ENCODE data around the gene CRELD2.

The CRELD2 gene

DNA sequence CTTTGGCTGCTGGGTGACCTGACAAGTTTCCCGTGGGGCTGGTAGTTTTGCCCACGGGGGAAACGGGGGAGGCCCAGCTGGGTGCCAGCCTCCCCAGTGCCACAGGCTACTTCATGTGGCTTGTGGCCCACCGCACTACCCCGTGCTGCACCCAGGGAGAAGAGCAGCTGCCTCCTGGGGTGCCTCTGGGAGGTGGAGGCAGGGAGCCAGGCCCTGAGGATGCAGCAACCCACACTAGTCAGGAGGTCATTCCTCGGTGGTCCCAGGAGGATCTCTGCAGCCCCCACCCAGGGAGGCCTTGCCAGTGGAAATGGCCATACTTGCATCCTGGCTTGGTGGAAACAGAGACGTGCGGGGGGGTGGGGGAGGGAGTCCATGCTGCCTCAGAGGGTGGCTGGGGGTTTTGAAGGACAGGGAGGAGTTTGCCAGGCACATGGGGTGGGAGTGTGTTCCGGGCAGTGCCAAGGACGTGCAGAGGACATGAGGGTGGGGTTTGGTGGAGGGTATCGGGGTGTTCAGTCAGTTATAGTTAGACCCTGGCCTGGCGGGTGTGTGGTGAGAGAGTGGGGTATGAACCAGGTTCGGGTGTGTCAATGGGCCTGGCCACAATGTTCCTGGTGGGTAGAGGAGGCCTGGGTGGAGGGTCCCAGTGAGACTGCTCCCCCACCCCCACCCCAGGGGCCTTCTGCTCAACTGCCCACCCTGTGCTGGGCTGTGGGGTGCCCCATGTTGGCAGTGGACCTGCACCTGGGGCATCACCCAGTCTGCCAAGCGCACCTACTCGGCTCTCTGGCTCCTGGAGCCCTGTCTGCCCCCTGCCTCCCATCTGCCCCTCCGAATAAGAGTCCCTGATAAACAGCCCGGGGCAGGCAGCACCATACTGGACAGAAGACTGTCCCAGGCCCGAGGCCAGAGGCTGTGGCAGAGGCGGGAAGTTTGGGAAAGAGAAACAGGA, 46.0 kb downstream of the CRELD2 start:
- in situ Hi-C loops (cut with MboI; ENCODE audit: low sequenced_read_pairs), result no loop called here

DNA sequence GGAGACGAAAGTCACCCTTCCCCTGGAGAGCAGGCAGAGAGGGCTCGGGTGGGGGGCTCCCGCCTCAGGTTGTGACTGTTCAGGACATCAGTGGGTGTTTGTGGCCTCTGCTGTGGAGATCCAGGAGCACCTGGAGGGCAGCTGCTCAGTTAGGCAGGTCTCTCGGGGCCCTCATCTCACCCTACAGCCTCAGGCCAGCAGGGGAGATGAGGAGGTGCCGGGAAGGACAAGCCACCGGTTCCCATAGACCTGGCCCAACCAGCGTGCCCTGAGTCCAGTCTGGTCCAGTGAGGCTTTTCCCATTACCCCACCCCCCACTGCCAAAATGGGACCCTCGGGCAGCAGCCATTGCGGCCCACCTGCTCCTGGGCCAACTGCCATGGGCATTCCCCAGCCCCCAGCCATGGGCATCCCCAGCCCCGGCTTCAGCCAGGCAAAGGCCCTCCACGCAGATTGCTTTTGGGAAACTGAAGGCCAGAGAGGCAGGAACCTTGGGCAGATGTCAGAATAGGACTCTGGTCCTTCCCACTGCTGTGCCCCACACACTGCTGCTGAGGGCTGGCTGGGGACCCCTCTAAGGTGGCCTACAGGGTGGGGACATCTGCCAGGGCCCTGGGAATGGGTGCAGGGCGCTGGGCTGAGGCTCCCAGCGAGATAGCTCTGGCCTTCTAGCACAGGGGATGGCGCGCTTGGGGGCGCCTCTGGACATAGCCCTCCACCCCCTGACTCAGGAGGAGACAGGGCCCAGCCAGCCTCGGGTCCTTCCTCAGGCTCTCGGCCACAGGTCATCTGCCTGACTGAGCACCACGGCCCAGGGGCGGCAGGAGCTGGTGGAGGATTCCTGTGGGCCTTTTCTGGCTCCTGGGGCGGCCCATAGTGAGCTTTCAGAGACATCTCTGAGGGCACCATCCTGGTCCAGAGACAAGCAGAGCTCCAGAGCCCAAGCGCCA, 46.9 kb downstream of the CRELD2 start:
- in situ Hi-C loops (cut with MboI; ENCODE audit: low sequenced_read_pairs), result no loop called here

DNA sequence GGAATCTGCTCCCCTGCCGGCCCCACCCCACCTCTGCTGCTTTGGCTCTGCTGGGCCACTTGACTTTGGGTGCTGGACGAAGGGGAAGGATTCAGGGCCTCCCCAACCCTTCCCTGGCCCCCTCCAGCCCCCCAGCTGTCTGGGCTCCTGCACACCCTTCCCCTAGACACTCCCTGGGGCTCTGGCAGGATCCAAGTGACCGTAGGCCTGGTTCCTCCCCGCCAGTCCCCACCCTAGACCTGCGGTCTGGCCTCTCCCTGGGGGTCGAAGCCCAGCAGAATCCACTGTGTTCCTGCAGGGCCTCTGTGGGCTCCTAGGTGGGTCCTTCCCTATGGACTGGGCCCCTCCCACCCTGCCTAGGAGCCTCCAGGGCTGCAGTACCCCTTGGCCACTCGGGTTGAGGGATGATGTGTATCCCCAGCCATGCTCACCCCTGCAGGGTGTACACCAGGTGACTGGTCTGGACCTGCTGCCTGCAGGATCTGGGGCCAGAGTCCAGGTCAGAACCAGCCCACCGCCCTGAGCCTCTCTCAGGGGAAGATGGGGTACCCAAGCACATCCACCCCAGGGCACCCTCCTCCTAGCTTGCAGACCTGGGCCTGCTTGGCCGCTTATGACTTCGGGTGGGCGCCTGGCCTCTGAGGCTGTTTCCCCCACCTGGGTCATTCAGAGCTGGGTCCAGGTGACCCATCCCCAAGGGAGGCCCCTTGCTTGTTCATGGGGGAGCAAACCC, 47.8 kb downstream of the CRELD2 start:
- in situ Hi-C loops (cut with MboI; ENCODE audit: low sequenced_read_pairs), result no loop called here

DNA sequence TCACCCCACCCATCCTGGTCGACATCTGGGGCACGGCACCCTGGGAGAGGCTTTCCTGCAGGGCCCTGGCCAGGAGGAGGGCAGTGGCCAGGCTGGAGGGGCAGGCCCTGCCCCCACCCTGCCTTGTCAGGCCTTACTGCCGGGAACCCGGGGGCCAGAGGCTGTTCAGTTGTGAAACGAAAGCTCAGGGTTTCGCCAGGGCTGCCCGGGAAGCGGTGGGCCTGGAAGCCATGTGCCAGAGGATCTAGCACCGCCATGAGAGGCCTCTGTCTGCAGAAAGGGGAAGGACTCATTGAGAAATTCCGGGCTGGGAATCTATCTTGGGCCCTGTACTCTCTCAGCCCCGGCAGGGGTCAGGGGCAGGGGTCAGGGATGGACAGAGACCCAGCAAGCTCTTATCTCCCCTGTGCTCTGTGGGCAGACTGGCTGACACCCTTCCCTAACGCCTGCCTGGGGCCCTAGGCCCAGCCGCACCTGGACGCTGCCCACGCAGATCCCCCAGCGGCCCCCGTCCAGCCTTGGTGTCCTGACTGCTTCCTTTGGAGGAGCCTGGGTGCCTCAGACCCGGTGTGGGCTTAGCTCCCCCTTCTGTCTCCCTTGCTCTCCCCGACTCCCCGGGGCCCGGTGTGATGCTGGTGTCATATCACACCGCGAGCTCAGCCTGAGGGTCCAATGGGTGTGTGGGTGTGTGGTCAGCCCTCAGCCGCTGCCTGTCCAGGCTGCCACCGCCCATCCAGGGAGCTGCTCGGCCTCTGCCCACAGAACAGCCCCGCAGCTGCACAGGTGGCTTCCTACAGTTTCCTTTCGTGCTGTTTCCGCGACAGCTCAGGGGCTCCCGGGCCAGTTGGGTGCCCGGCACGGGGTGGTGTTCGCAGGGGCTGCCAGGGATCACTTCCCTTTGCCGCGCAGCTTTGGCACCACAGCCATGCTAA, 48.6 kb downstream of the CRELD2 start:
- in situ Hi-C loops (cut with MboI; ENCODE audit: low sequenced_read_pairs), result no loop called here

DNA sequence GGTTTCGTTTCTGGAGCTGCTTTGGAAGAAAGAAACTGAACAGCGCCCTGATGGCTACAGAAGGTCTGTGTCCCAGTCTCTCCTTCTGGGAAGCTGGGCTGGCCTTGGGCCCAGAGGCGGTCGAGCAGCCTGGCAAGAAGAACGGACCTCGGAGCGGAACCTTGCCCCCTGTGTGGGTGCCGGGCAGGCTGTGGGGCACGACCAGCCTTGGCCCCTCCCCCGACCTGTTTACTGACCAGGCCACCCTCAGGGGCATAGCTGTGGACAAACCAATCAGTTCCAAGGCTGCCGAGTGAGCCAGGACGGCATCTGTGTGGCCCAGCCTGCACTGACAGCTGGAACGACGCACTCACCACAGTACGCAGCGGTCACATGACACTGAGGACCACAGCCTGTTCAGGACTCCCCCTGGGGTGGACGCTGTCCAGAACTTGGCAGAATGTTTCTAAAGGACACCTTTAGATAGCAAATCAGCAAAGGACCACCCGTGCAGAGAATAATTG, 49.3 kb downstream of the CRELD2 start:
- in situ Hi-C loops (cut with MboI; ENCODE audit: low sequenced_read_pairs), result no loop called here

DNA sequence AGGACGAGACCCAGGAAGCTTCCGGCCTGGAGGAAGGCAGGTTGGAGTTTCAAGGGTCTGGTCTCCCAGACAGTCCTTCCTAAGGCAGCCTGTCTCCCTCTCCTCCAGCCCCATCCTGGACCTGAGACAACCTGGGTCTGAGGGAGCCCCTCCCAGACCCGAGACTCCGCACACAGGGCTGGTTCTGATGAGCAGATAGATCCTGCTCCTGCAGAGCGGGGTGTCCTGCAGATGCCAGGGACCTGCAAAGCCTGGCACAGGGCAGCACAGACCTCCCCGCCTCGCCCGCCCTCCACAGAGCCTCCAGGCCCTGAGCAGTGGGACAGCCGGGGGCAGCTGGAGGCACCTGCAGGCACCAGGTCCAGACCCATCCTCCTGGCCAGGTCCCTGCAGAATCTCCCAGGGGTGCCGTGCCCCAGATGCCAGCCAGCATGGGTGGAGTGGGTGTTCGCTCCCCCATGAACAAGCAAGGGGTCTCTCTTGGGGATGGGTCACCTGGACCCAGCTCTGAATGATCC, 49.9 kb downstream of the CRELD2 start:
- in situ Hi-C loops (cut with MboI; ENCODE audit: low sequenced_read_pairs), result no loop called here

DNA sequence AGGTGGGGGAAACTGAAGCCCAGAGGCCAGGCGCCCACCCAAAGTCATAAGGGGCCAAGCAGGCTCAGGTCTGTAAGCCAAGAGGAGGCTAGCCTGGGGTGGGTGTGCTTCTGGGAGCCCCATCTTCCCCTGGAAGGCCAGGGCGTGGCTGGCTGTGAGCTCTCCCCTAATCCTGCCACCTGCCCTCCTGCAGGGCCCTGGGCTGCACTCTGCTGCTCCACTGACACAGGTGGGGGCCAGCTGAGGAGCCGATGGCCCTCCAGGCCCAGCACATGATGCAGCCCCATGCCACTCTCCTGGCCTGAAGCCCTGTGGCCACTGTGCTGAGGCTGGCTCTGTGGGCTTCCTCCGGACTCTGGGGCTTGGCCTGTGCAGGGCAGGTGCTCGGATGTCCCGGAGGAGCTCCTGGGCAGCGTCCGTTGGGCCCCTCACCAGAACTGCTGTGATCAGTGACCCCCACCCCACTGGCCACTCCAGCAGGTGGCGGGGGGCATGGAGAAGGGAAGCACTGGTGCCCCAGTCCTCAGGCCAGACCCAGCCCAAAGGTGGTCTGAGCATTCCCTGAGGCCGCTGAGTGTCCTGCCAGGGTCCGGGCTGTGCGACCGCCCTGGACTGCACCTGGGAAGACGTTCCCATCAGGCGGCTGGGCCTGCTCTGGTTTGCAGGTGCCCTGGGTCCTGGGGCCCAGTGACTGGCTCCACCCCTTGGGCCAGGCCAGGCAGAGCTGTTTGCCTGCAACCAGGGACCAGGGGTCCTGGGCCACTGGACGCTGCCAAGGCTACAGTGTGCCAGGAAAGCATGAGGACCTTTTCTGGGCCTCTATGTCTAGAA, 50.6 kb downstream of the CRELD2 start:
- in situ Hi-C loops (cut with MboI; ENCODE audit: low sequenced_read_pairs), result no loop called here

DNA sequence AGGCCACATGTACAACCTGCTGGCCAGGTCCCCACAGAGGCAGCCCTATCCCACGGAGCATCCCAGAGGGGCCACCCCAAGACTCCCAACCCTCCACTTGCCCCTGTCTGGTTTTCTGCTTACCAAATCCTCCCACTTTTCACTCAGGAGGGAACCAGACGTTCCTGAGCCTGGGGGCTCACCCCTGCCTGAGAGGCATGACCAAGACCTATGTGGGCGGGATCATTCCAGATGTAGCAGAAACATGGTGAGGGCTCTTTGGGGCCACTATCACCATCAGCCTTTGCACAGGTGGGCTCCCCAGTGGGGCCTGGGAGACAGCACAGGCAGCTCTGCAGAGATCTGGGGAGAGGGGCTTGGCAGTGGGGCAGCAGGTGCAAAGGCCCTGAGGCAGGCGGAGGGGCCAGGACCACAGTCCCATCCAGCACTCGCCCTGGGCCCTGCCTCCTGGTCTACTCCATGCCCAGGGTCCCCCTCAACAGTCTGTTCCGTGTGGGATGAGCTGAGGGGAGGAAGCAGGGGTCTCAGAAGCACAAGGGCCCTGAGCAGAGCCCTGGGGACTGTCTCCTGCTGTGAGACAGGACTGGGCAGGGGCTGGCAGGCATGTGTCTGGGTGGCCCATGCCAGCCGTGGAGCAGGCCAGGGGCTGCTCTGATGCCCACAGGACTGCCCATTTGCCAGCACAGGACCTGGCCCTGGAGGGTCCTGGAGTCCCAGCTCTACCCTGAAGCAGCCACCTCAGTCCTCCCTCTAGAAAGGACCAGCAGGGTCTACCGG, 51.5 kb downstream of the CRELD2 start:
- in situ Hi-C loops (cut with MboI; ENCODE audit: low sequenced_read_pairs), result no loop called here

DNA sequence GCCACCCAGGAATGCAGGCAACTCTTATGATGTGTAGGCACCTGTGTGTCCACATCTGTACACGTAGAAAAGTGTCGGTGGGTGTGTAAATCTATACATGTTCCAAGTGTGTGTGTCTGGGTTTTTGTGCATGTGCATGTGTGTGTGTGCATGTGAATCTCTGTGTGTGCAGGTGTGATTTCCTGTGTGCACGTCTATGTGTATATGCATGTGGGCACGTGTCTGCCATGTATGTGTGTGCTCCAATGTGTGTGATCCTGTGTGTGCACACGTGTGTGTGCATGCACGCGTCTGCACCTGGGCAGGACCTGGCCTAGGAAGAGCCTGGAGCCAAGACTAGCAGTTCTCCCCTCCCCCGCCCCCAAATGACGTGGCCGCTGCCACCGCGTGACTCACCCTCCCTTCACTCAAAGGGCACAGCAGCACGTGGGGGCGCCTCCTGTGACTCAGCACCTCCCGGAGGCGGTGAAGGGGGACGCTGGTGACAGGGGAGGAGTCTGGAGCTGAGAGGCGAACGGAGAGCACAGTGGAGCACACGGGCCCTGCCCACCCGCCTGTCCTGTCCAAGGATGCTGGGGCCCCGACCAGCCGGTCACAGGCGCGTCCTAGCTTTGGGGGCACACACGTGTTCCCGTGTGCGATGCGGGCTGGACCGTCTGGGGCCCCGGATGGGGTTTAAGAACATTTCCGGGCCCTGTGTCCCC, 52.2 kb downstream of the CRELD2 start:
- in situ Hi-C loops (cut with MboI; ENCODE audit: low sequenced_read_pairs), result no loop called here

DNA sequence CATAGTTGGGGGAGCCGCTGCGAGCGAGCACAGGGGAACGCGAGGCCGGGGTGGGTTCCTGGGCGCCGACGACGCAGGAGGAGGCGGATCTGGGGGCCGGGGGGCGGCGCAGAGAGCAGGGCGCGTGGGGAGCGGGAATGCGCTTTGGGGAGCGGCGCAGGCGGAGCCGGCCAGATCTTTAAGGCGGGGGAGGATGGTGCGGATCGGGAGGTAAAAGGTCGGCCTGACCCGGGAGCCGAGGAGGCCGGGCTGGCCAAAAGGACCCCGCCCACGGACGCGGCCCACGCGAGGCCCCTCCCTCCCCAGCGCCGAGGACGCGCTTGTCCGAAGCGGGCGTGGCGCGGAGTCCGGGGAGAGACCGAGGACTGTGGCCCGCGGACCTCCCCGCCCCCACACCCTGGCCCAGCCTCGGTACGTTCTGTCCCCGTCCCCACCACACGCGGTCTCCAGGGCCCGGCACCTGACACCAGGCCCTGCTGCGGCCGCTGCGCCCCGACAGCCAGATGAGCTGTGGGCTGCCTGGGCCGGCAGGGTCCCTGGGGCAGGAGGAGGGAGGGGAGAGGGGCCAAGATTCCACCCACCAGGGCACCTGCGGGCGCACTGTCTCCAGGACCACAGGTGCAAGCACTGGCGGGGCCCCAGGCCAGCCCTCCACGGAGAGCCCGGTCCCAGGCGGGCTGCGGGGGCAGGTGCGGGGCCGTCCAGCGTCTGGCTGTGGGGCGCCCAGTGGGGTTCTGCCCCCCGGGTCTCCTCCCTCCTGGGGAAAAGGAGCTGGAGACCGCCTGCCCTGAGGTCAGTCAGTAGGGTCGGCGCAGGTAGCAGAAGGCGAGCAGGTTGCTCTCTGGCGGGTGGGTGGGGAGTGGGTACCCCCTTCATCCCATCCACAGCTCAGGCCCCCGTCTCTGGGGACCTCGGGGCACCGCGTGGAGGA, 53.1 kb downstream of the CRELD2 start:
- in situ Hi-C loops (cut with MboI; ENCODE audit: low sequenced_read_pairs), result no loop called here

DNA sequence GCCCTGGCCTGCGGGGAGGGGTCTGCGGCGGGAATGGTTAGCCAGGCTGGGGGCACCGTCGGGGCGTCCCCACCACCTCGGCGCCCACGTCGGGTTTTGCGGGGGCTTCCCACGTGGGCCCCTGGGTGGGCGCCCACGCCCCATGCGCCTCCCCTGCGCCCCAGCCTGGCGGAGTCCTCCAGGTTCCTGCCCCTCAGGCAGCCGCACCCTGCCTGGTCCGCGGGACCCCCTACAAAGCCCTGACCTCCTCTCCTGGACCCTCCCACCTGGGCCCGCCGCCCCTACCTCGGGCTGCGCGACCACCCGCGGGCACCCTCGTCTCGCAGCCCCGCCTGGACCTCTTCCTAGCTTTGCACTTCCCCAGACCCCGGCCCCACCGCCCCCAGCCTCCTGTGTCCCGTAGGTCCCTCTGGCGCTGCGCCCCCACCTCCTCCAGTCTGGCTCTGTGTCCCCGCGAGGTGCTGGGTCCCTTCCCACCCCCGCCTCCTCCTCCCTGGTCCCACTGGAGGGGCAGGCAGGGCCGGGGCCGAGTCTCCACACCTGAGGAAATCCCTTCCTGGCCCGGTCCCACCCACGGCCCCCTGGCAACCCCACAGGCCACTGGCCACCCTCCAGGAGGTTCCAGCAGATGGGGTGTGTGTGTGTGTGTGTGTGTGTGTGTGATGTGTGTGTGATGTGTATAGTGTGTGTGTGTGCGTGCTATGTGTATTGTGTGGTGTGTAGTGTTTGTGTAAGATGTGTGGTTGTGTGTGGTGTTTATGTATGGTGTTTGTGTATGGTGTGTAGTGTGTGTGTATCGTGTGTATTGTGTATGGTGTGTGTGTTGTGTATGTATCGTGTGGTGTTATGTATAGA, 54.0 kb downstream of the CRELD2 start:
- in situ Hi-C loops (cut with MboI; ENCODE audit: low sequenced_read_pairs), result no loop called here

DNA sequence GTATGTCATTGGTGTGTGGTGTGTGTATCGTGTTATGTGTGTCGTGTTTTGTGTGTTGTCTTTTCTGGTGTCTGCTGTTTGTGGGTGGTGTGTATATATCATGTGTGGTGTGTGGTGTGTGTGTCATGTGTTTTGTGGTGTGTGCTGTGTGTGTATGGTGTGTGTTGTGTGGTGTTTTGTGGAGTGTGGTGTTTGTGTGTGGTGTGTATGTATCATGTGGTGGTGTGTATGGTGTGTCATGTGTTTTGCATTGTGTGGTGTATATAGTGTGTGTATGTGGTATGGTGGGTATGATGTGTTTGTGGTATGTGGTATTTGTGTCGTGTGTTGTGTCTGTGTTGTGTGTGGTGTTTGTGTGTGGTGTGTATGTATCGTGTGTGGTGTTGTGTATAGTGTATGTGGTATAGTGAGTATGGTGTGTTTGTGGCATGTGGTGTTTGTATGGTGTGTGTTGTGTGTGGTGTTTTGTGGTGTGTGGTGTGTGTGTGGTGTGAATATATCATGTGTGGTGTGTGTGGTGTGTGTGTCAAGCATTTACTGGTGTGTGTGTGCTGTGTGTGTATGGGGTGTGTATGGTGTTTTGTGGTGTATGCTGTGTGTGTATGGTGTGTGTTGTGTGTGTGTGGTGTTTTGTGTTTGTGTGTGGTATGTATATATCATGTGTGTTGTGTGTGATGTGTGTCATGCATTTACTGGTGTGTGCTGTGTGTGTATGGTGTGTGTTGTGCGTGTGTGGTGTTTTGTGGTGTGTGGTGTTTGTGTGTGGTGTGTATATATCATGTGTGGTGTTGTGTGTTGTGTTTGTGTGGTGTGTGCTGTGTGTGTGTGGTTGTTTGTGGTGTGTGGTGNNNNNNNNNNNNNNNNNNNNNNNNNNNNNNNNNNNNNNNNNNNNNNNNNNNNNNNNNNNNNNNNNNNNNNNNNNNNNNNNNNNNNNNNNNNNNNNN, 54.9 kb downstream of the CRELD2 start:
- in situ Hi-C loops (cut with MboI; ENCODE audit: low sequenced_read_pairs), result no loop called here

DNA sequence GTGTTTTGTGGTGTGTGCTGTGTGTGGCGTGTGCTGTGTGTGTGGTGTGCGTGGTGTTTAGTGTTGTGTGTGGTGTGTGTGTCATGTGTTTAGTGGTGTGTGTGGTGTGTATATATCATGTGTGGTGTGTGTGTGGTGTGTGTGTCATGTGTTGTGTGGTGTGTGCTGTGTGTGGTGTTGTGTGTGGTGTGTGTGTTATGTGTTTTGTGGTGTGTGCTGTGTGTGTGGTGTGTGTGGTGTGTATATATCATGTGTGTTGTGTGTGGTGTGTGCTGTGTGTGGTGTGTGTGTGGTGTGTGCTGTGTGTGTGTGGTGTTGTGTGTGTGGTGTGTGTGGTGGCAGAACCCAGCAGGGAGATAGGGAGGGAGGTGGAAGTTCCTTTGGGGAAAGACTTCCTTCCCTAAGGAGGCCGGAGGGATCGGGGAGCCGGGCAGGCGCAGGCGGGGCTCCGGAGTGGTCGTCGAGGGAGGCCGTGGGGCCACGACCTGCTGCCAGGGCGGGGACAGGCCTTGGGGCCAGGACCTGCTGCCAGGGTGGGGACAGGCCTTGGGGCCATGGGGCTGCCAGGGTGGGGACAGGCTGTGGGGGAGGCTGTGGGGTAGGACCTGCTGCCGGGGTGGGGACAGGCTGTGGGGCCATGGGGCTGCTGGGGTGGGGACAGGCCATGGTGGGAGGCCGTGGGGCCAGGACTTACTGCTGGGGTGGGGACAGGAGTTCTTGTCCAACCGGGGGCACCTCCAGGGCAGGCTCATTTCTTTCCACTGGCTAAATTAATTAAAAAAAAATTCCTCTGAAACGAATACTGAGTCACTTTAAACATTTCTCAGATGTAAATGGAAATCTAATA, 57.3 kb downstream of the CRELD2 start:
- in situ Hi-C loops (cut with MboI; ENCODE audit: low sequenced_read_pairs), result no loop called here

Data from HL-60/S4 treated with phorbol 12-myristate 13-acetate at 8.2 ng/mL for 4 days and 3 days (cell line).